ENCODE data around the gene HIVEP2.

The HIVEP2 gene

GRCh38 chr6:142938510-142938909, 6.5 kb downstream of the HIVEP2 start:
- no peak for DNase-seq
- TF ChIP-seq GATA1 (IDR thresholded peaks at IDR 0.05; ENCODE audit: low read depth, low read length) (no peak), POLR2A (IDR thresholded peaks at IDR 0.05; ENCODE audit: low read length) (no peak)

- no peak for DNase-seq
- TF ChIP-seq GATA1 (IDR thresholded peaks at IDR 0.05; ENCODE audit: low read depth, low read length) (no peak), POLR2A (IDR thresholded peaks at IDR 0.05; ENCODE audit: low read length) (no peak)
Measured at GRCh38 chr6:142937986-142938385, 7.0 kb downstream of the HIVEP2 start.

- no peak for DNase-seq
- TF ChIP-seq POLR2A (IDR thresholded peaks at IDR 0.05; ENCODE audit: low read length): no peak
- TF ChIP-seq GATA1 (IDR thresholded peaks at IDR 0.05; ENCODE audit: low read depth, low read length): no peak
Measured at GRCh38 chr6:142935553-142936517, 9.1 kb downstream of the HIVEP2 start.

- no peak for TF ChIP-seq GATA1 (IDR thresholded peaks at IDR 0.05; ENCODE audit: low read depth, low read length)
- TF ChIP-seq POLR2A (IDR thresholded peaks at IDR 0.05; ENCODE audit: low read length): no peak
- no peak for DNase-seq
Measured at GRCh38 chr6:142934599-142934998, 10.4 kb downstream of the HIVEP2 start.

GRCh38 chr6:142934106-142934505, 10.9 kb downstream of the HIVEP2 start:
- TF ChIP-seq POLR2A (IDR thresholded peaks at IDR 0.05; ENCODE audit: low read length): no peak
- no peak for TF ChIP-seq GATA1 (IDR thresholded peaks at IDR 0.05; ENCODE audit: low read depth, low read length)
- DNase-seq: no peak

- no peak for TF ChIP-seq GATA1 (IDR thresholded peaks at IDR 0.05; ENCODE audit: low read depth, low read length)
- TF ChIP-seq POLR2A (IDR thresholded peaks at IDR 0.05; ENCODE audit: low read length): no peak
- no peak for DNase-seq
Measured at GRCh38 chr6:142933701-142934100, 11.3 kb downstream of the HIVEP2 start.

GRCh38 chr6:142932889-142933288, 12.1 kb downstream of the HIVEP2 start:
- TF ChIP-seq POLR2A (IDR thresholded peaks at IDR 0.05; ENCODE audit: low read length): no peak
- no peak for TF ChIP-seq GATA1 (IDR thresholded peaks at IDR 0.05; ENCODE audit: low read depth, low read length)
- DNase-seq: no peak

GRCh38 chr6:142929751-142930358, 15.1 kb downstream of the HIVEP2 start:
- TF ChIP-seq POLR2A (IDR thresholded peaks at IDR 0.05; ENCODE audit: low read length): no peak
- no peak for TF ChIP-seq GATA1 (IDR thresholded peaks at IDR 0.05; ENCODE audit: low read depth, low read length)
- DNase-seq: no peak

- DNase-seq: no peak
- TF ChIP-seq GATA1 (IDR thresholded peaks at IDR 0.05; ENCODE audit: low read depth, low read length) (no peak), POLR2A (IDR thresholded peaks at IDR 0.05; ENCODE audit: low read length) (no peak)
Measured at GRCh38 chr6:142927904-142928303, 17.1 kb downstream of the HIVEP2 start.

GRCh38 chr6:142927271-142927580, 17.8 kb downstream of the HIVEP2 start:
- DNase-seq: no peak
- no peak for TF ChIP-seq GATA1 (IDR thresholded peaks at IDR 0.05; ENCODE audit: low read depth, low read length)
- no peak for TF ChIP-seq POLR2A (IDR thresholded peaks at IDR 0.05; ENCODE audit: low read length)

GRCh38 chr6:142926494-142927270, 18.3 kb downstream of the HIVEP2 start:
- DNase-seq: peak; percentile 46 to 51
- no peak for TF ChIP-seq GATA1 (IDR thresholded peaks at IDR 0.05; ENCODE audit: low read depth, low read length)
- peak; percentile 43 for TF ChIP-seq POLR2A (IDR thresholded peaks at IDR 0.05; ENCODE audit: low read length)

- TF ChIP-seq GATA1 (IDR thresholded peaks at IDR 0.05; ENCODE audit: low read depth, low read length): no peak
- no peak for TF ChIP-seq POLR2A (IDR thresholded peaks at IDR 0.05; ENCODE audit: low read length)
- no peak for DNase-seq
Measured at GRCh38 chr6:142926177-142926493, 18.8 kb downstream of the HIVEP2 start.

- peak in 1 of 2 experiments; percentile 1 for DNase-seq
- no peak for TF ChIP-seq GATA1 (IDR thresholded peaks at IDR 0.05; ENCODE audit: low read depth, low read length)
- TF ChIP-seq POLR2A (IDR thresholded peaks at IDR 0.05; ENCODE audit: low read length): no peak
Measured at GRCh38 chr6:142925575-142926110, 19.3 kb downstream of the HIVEP2 start.

All from erythroblast (primary cell).